ENCODE data around the gene NOS1.

NOS1 gene

DNA sequence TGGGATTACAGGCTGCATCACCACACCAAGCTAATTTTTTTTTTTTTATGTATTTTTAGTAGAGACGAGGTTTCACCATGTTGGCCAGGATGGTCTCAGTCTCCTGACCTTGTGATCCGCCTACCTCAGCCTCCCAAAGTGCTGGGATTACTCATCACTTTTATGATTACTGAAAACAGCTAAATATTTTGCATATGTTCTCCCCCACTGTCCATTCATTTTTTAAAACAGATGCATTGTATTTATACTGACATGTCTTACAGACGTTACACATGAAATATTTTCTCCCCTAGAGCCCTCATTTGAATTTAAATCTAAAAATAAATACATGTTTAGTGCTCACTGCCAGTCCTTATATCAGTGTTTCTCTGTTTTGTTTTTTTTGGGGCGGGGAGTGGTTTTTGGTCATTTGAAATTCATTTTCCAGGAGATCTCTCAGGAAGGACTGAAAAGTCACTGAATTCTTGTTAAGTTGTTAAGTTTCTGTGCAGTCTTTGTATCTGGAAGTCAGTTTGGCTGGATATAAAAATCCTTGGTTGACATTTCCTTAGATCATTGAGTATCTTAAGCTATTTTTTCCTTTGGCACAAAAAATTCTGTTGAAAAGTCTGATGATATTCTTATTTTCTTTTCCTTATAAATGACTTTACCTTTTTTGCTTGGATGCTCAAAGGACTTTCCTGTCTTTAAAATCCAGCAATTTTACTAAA lies 180.5 kb downstream of the NOS1 start:
- no peak for DNase-seq (ENCODE audit: low read depth in 2 of 3, low spot score in 1 of 3)

DNA sequence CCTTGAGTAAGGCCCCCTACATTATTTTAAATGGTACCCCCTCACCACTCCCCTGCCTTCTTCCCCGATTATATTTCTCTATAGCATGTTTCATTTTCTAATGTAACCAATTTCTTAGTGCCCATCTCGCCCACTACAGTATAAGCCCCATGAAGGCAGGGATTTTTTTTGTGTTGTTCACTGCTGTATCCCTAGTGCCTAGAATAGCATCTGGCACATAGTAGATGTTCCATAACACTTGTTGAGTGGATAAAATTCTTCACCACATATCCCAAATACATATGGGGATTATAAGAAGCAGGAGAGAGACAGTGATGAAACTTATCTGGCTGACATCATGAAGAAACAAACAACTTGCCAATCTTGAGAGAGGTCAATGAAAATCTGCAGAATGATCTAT lies 182.7 kb downstream of the NOS1 start:
- no peak for DNase-seq (ENCODE audit: low read depth in 2 of 3, low spot score in 1 of 3)

DNA sequence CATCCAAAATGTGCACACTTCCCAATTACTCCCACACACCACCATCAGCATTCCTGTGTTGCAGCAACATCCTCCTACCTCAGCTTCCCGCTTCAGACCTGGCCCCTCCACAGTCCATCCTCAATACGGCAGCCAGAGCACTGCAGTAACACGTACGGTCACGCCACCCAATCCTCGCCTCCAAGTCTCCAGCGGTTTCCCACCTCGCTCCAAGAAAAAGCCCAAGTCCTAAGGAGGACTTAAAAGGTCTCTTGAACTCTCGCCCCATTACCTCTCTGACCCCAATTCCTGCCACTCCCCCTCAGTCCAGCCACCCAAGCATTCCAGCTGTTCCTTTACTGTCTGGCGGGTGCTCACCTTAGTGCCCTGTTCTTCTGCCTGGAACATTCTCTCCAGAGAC lies 183.1 kb downstream of the NOS1 start:
- no peak for DNase-seq (ENCODE audit: low read depth in 2 of 3, low spot score in 1 of 3)

DNA sequence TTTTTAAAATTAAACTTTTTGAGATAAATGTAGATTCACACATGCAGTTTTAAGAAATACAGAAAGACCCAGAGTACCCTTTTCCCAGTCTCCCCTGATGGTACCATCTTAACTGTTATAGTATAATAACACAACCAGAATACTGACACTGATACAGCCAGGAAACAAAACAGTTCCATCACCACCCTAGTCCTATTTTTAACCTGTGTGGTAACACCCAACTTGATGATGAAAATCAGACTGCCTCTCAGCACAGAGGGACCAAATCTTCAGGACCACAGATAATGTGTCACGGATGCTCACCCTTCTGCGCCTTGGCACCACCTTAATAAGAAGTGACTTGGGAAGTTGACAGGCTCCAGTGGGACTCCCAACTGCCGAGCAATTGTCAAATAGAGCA lies 189.3 kb downstream of the NOS1 start:
- no peak for DNase-seq (ENCODE audit: low read depth in 2 of 3, low spot score in 1 of 3)

DNA sequence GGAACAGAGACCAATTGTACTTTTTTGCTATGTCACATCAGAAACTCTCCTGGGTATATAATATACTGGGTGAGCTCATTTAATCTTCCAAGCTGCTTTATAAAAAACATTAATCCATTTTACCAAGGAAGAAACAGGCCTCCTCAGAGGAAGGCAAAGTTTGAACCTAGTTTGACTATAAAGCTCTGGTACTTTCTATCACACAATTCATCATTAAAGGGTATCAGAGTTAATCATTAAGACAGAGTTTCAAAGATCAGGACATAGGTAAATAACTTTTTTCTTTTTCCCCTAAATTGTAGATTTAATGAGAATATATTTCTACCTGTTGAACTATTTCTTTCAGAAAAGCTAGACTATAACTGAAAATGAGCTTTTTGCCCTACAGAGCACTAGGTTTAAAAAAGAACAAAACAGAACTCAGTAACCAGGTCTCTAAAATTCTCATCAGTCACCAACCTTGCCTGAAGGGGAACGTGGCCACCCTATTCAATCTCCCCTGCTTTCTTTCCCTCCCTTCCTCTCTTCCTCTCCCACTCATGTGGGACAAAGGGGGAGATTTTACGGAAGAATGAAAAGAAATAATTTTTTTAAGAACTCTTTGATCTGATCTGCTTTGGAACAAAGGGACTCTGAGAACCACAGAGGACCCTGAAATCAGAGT lies 189.8 kb downstream of the NOS1 start:
- DNase-seq (ENCODE audit: low read depth in 2 of 3, low spot score in 1 of 3): no peak

DNA sequence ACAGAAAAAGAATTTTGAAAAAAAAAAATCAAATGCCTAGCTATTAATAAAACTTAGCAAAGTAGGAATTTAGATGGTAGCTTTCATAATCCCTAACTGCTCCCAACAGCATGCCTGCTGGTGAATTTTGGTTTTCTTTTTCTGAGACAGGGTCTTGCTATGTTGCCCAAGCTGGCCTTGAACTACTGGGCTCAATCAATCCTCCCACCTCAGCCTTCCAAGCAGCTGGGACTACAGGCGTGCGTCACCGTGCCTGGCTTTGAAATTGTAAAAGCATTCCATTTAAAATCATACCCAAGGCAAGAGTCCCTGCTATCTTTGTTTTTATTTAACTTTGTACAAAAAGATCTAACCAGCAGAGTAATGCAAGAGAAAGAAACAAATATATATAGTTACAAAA lies 191.9 kb downstream of the NOS1 start:
- no peak for DNase-seq (ENCODE audit: low read depth in 2 of 3, low spot score in 1 of 3)

DNA sequence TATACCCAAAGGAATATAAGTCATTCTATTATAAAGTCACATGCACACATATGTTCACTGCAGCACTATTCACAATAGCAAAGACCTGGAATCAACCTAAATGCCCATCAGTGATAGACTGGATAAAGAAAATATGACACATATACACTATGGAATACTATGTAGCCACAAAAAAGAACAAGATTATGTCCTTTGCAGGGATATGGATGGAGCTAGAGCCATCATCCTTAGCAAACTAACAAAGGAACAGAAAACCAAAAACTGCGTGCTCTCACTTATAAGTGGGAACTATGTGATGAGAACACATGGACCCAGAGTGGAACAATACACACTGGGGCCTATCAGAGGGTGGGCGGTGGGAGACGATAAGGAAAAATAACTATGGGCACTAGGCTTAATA lies 192.4 kb downstream of the NOS1 start:
- no peak for DNase-seq (ENCODE audit: low read depth in 2 of 3, low spot score in 1 of 3)

DNA sequence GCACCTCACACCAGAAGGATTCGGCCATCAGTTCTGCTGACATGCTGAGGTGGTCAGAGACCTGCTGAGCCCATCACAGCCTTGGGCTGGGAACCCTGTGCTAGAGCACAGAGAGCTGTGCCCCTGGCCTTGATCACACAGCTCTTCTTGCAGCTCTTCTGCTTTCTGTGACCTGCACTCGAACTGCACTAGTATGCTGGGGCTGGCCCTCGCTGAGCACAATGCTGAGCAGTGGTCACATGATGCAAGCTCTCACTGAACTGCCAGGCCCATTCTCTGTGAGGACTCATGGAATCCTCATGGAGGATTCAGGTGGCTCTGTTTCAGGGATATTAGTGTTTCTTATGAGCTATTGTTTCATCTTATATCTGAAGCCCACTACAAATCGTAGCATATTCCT lies 193.7 kb downstream of the NOS1 start:
- DNase-seq (ENCODE audit: low read depth in 2 of 3, low spot score in 1 of 3): no peak

DNA sequence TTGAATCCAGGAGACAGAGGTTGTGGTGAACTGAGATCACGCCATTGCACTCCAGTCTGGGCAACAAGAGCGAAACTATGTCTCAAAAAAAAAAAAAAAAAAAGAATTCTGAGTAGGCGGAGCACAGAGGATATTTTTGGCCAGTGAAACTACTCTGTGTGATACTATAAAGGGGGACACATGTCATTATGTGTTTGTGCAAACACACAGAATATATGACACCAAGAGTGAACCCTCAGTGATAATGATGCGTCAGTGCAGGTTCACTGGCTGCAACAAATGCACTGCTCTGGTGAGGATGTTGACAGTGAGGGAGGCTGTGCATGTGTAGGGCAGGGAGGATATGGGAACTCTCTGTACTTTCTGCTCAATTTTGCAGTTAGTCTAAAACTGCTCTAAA lies 195.3 kb downstream of the NOS1 start:
- DNase-seq (ENCODE audit: low read depth in 2 of 3, low spot score in 1 of 3): no peak

DNA sequence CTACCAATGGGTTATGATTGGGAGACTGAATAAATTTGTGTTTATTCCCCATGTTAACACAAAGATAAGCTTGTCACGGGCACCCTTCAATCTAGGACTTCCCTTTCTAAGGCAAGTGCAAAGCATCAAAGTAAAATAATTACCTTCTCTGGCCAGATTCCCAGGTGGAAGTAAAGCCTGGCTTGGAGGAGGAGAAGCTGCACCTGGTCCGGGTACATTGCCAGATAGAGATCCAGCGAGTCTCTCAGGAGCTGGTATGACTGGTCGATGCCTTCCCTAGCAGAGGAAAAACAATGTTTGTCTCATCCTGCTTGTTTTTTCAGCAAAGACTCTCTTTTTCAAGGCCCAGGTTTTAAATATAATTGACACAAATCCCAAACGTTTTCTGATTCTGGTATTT lies 196.1 kb downstream of the NOS1 start:
- no peak for DNase-seq (ENCODE audit: low read depth in 2 of 3, low spot score in 1 of 3)

DNA sequence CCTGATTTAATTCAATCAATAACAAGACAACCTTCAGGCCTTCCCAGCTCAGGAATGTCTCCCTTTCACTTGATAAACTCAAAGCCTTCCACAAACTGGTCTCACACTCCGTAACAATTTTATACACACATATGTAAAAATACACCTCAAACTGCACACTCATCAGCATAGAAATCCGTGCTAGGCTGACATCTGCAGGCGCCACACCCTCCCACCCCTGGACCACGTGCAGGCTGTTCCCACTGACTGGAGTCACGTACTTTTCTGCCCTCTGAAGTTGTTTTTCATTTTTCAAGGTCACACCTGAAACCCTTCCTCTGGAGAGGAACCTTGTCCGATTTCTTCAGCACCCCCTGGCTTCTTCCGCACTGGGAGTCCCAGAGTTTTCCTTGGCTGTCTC lies 198.8 kb downstream of the NOS1 start:
- no peak for DNase-seq (ENCODE audit: low read depth in 2 of 3, low spot score in 1 of 3)

DNA sequence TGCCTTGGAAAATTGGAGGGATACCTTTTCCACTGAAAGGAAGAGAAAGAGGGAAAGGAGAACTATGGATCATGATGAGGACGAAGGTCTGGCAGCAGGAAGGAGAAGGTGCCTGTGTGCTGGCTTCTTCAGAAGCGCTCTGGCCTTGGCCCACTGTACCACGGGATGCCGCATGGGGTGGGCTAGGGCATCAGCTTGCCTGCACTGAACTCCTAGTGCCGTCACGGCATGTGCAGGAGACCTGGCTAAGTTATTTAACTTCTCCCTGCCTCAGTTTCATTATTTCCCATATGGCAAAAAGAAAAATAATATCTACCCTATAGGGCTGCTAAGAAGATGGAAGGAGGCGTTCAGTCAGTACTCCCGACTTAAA lies 199.3 kb downstream of the NOS1 start:
- no peak for DNase-seq (ENCODE audit: low read depth in 2 of 3, low spot score in 1 of 3)

DNA sequence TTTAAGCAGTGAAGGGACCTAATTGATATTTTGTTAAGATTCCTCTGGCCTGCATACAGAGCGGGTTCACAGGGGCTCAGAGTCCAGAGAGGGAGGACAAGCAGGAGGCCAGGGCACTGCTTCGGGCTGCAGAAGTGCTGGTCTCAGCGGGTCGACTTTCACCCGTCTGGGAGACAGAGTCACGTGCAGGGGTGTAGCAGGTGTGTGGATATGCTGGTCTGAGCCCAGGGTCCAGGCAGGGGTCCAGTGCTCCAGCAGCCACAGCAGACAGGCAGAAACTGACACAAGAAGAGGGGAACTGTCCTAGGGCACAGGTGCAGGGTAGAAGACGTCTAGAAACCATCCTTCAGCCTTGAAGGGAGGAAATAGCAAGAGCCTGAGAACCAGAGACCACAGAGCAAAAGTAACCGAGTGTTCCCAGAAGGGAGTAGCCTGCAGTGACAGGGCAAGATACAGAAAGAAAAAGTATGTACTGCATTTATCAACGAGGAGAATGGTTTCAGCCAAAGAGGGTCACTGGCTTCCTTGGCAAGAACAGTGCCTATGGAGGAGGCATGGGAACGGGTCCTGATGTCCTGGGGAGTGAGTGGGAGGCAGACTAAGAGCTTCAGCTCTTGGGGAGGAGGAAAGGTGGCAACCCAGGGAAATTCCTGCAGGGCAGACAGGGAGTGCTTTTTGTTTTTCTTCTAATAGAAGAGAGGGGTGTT lies 199.8 kb downstream of the NOS1 start:
- DNase-seq (ENCODE audit: low read depth in 2 of 3, low spot score in 1 of 3): no peak

DNA sequence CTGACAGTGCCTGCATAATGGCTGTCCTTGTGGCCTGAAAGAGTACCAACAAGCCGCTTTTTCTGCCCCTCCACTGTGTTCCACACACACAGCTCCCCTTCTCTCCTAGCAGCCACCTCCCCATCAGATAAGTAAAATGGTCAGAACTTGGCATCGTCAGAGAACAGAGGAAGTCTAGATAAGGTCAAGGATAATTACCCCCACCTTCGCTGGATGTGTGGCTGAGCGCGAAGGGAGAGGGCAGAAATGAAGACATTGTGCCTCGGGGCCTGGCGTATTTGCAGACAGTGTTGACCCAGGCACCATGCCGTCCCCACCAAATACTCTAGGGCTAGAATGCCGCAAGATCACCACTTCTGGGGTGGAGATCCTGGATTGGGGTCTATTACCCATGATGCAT lies 201.8 kb downstream of the NOS1 start:
- DNase-seq (ENCODE audit: low read depth in 2 of 3, low spot score in 1 of 3): no peak

DNA sequence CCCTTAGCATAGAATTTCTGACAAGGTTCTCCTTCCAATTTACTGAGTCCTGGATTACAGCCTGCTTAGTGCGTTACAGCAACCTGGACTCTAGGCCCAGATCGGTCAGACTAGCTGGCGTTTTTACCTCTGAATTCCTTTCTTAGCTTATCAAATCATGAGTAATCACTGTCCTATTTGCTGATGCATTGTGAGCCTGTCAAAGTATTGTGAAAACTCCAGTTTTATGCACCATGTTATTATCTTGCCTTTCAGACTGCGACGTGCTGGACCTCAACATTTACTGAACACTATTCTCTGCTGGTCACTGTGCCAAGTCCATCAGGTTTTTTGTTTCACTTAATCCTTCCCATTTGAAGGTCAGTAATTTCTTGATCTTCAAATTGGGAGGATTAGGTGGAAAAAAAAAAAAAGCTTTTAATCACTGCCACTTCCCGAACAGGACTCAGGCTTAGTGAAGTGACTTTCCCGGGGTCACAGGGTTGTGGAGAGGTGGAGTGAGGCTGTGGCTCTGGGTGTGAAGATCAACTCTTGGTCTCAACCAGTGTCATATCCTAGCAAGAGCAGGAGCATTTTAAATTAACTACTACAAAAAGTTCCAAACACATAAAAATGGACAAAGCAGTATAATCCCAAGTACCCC lies 202.4 kb downstream of the NOS1 start:
- no peak for DNase-seq (ENCODE audit: low read depth in 2 of 3, low spot score in 1 of 3)

All from stimulated activated CD4-positive, alpha-beta T cell treated with anti-CD3 and anti-CD28 coated beads, Interleukin-12 subunit alpha, Interleukin-12 subunit beta, amount 100 ng/mL, for 48 hours (primary cell).